Measurements from ENCODE around the gene MEIS1. TPM values are rescaled to one million over a fixed set of nuclear protein-coding genes. Genes with fewer than 3 reads are reported as not detected.

The MEIS1 gene
- total and polyA plus RNA-seq, 2 donors (not counting 1 experiment from before 2014, with no cell fraction given), result 48.3 to 139 TPM

DNA sequence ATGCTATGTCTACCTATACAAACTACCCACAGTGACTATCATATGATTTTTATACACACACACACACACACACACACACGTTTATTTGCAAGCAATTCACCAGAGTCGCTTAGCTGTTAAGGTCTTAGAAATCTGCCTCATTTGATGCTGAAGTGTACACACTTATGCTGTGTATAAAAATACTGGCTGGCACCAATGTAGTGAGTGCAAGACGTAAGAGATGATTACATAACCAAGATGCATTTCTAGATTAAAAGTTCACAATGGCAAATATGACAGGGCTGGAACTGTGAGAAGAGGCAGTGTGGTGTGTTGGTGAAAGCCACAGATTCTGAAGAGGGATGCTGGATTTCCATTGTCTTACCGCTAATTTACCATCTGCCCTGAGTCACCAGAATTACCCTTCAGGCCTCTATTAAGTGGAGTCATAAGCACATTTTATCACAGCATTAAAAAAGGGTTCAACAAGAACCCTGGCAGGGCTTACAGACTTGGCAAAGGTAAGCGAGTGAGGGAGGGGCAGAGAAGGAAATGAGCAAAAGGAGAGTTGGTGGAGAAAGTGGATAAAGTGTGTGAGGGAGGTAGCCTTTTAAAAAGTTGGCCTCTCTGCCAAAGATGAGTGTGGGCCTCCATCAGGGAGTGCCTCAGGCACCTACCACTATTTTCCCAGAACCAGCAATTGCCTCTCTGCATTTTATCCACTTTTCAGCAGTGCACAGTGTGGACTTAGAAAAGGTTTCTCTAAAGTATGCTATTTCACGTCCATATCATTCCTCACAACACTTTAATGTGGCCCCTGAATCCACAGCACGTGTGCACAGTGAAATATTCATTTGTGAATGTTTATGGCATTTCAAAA is 21.5 kb downstream of the MEIS1 start:
- H4K20me1 ChIP-seq (ENCODE audit: control insufficient read depth, extremely low read depth, insufficient read depth, low read length), result no peaks in the 10 kb centered on the region
- peaks cover 11% of the 10 kb centered on the region for H3K36me3 ChIP-seq (ENCODE audit: control insufficient read depth, insufficient read depth, low read length)
- TF ChIP-seq, protein P1, sequence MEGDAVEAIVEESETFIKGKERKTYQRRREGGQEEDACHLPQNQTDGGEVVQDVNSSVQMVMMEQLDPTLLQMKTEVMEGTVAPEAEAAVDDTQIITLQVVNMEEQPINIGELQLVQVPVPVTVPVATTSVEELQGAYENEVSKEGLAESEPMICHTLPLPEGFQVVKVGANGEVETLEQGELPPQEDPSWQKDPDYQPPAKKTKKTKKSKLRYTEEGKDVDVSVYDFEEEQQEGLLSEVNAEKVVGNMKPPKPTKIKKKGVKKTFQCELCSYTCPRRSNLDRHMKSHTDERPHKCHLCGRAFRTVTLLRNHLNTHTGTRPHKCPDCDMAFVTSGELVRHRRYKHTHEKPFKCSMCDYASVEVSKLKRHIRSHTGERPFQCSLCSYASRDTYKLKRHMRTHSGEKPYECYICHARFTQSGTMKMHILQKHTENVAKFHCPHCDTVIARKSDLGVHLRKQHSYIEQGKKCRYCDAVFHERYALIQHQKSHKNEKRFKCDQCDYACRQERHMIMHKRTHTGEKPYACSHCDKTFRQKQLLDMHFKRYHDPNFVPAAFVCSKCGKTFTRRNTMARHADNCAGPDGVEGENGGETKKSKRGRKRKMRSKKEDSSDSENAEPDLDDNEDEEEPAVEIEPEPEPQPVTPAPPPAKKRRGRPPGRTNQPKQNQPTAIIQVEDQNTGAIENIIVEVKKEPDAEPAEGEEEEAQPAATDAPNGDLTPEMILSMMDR (conservative IDR thresholded peaks at IDR 0.05 in 1 of 2, IDR thresholded peaks at IDR 0.05 in 1 of 2; ENCODE audit: low read depth in 1 of 2, low read length in 2 of 2), result no peak
- no peak for TF ChIP-seq EZH2 (IDR thresholded peaks at IDR 0.05; ENCODE audit: low read length, missing control alignments)
- no peak overlapping the region for H3K4me2 ChIP-seq (ENCODE audit: extremely low read depth, insufficient read depth, low read length)
- no peak overlapping the region for H2AFZ ChIP-seq (ENCODE audit: low read length)
- H3K4me1 ChIP-seq (ENCODE audit: control insufficient read depth, extremely low read depth, insufficient read depth, low read length), result peaks cover 4% of the 10 kb centered on the region
- no peak overlapping the region for H3K4me3 ChIP-seq (replicated peaks in 1 of 4; ENCODE audit: control extremely low read depth in 1 of 4, insufficient read depth in 1 of 4, low read depth in 3 of 4, low read length in 4 of 4)
- H3K9ac ChIP-seq (ENCODE audit: insufficient read depth, low read length), result no peak overlapping the region
- H3K27me3 ChIP-seq (ENCODE audit: control insufficient read depth, insufficient read depth, low read length), result no peaks in the 10 kb centered on the region
- peaks cover 92% of the 10 kb centered on the region for H3K79me2 ChIP-seq (ENCODE audit: control insufficient read depth, insufficient read depth, low read length)
- H3K9me3 ChIP-seq (ENCODE audit: control insufficient read depth, insufficient read depth, low read depth, low read length), result no peaks in the 10 kb centered on the region
- DNase-seq (ENCODE audit: low read depth in 2 of 2), result peak in 1 of 2 donors; percentile 86
- no peak overlapping the region for H3K27ac ChIP-seq (ENCODE audit: insufficient read depth, low read length)

DNA sequence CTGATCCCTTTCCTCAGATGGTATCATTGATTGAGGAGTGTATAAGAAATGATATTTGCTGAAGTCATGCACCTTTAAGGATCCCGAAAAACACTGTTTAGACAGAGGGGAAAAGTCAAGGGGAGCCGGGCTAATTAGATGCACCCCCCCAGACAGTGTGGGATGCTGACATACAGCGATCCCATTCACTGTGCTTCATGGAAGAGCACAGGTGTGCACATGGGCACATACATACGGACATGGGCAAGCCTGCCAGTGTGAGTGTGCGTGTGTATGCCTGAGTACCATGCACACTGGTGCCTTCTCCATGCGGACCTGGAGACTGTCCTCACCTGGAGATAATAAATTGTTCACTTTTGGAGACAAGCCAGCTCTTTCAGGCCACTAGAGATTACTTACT is 22.6 kb downstream of the MEIS1 start:
- Histone ChIP-seq H3K4me2 (ENCODE audit: extremely low read depth, insufficient read depth, low read length) (no peak overlapping the region), H3K79me2 (ENCODE audit: control insufficient read depth, insufficient read depth, low read length) (peaks cover 91% of the 10 kb centered on the region), H2AFZ (ENCODE audit: low read length) (no peak overlapping the region), H3K4me3 (replicated peaks in 1 of 4; ENCODE audit: control extremely low read depth in 1 of 4, insufficient read depth in 1 of 4, low read depth in 3 of 4, low read length in 4 of 4) (no peak overlapping the region), H3K36me3 (ENCODE audit: control insufficient read depth, insufficient read depth, low read length) (peaks cover 11% of the 10 kb centered on the region), H4K20me1 (ENCODE audit: control insufficient read depth, extremely low read depth, insufficient read depth, low read length) (no peaks in the 10 kb centered on the region), H3K9me3 (ENCODE audit: control insufficient read depth, insufficient read depth, low read depth, low read length) (no peaks in the 10 kb centered on the region), H3K27ac (ENCODE audit: insufficient read depth, low read length) (no peak overlapping the region), H3K27me3 (ENCODE audit: control insufficient read depth, insufficient read depth, low read length) (no peaks in the 10 kb centered on the region), H3K9ac (ENCODE audit: insufficient read depth, low read length) (no peak overlapping the region), H3K4me1 (ENCODE audit: control insufficient read depth, extremely low read depth, insufficient read depth, low read length) (peaks cover 12% of the 10 kb centered on the region)
- TF ChIP-seq EZH2 (IDR thresholded peaks at IDR 0.05; ENCODE audit: low read length, missing control alignments), result no peak
- TF ChIP-seq, protein P1 (conservative IDR thresholded peaks at IDR 0.05 in 1 of 2, IDR thresholded peaks at IDR 0.05 in 1 of 2; ENCODE audit: low read depth in 1 of 2, low read length in 2 of 2), result no peak
- DNase-seq (ENCODE audit: low read depth in 2 of 2), result no peak

DNA sequence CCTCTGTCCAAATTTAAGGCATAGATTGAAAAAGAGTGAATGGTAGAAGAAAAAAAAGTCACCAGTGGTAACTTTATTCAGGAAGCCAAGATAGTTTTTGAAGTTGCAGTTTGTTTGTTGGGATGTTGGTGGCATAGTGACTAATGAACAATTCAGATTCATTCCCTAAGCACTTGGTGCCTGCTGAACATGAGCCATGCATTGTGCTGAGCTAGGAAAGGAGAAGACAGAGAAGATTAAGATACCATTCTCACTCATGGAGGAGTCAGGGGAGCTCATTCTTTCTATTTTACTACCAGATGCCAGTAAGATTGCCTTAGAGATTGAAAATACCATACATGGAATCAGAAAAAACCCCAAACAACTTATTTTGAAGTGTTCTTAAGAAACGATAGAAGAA is 25.1 kb downstream of the MEIS1 start:
- Histone ChIP-seq H3K36me3 (ENCODE audit: control insufficient read depth, insufficient read depth, low read length) (peaks cover 17% of the 10 kb centered on the region), H3K79me2 (ENCODE audit: control insufficient read depth, insufficient read depth, low read length) (peaks cover 90% of the 10 kb centered on the region), H4K20me1 (ENCODE audit: control insufficient read depth, extremely low read depth, insufficient read depth, low read length) (no peaks in the 10 kb centered on the region), H3K4me1 (ENCODE audit: control insufficient read depth, extremely low read depth, insufficient read depth, low read length) (peaks cover 13% of the 10 kb centered on the region), H3K4me2 (ENCODE audit: extremely low read depth, insufficient read depth, low read length) (no peak overlapping the region), H3K4me3 (replicated peaks in 1 of 4; ENCODE audit: control extremely low read depth in 1 of 4, insufficient read depth in 1 of 4, low read depth in 3 of 4, low read length in 4 of 4) (no peak overlapping the region), H2AFZ (ENCODE audit: low read length) (no peak overlapping the region), H3K9me3 (ENCODE audit: control insufficient read depth, insufficient read depth, low read depth, low read length) (no peaks in the 10 kb centered on the region), H3K9ac (ENCODE audit: insufficient read depth, low read length) (no peak overlapping the region), H3K27me3 (ENCODE audit: control insufficient read depth, insufficient read depth, low read length) (no peaks in the 10 kb centered on the region), H3K27ac (ENCODE audit: insufficient read depth, low read length) (no peak overlapping the region)
- TF ChIP-seq, protein P1 (conservative IDR thresholded peaks at IDR 0.05 in 1 of 2, IDR thresholded peaks at IDR 0.05 in 1 of 2; ENCODE audit: low read depth in 1 of 2, low read length in 2 of 2), result no peak
- no peak for TF ChIP-seq EZH2 (IDR thresholded peaks at IDR 0.05; ENCODE audit: low read length, missing control alignments)
- DNase-seq (ENCODE audit: low read depth in 2 of 2), result no peak
